Esophagus muscularis mucosa (tissue), 4 donors: ENCODE results near the gene EN1. TPM values are rescaled to one million over a fixed set of nuclear protein-coding genes. Genes with fewer than 3 reads are reported as not detected.

Source experiments
- DNase-seq: peaks from one replicate; pipeline ENCODE4 v3.0.0-alpha.2; 2017; ENCODE audit errors: extremely low spot score
- H3K27ac ChIP-seq, 4 donors: fragments of 200-600 bp; sonication (generic); replicated peaks in 1 of 4; 1 replicate in 3 of 4; 2 replicates in 1 of 4; pipeline ENCODE4 v1.5.1; 2016 to 2019; ENCODE audit warnings: mild to moderate bottlenecking in 1 of 4
- H3K27me3 ChIP-seq, 4 donors: fragments of 200-600 bp; sonication (generic); one replicate each; pipeline versions ENCODE4 v1.5.1 to v1.6.0; 2016 to 2019
- H3K36me3 ChIP-seq, 4 donors: fragments of 200-600 bp; sonication (generic); one replicate each; pipeline ENCODE4 v1.5.1; 2016 to 2019
- H3K4me1 ChIP-seq, 4 donors: fragments of 200-600 bp; sonication (generic); one replicate each; pipeline ENCODE4 v1.5.1; 2016 to 2019
- H3K4me3 ChIP-seq, 4 donors: fragments of 200-600 bp; sonication (generic); 1 replicate in 2 of 4; 2 replicates in 2 of 4; pipeline ENCODE4 v1.5.1; 2016 to 2019; ENCODE audit warnings: mild to moderate bottlenecking in 4 of 4, moderate library complexity in 1 of 4
- H3K9me3 ChIP-seq, 4 donors: fragments of 200-600 bp; sonication (generic); 1 replicate in 3 of 4; 2 replicates in 1 of 4; pipeline ENCODE4 v1.5.1; 2016 to 2019
- CTCF ChIP-seq, 3 experiments: fragments of 200-600 bp in 2 of 3; fragments of 450-650 bp in 1 of 3; sonication (generic) in 2 of 3; IDR thresholded peaks; one replicate each; pipeline ENCODE4 v1.5.1; 2017 to 2019; ENCODE audit warnings: antibody characterized with exemption in 3 of 3, mild to moderate bottlenecking in 2 of 3, moderate library complexity in 1 of 3
- EP300 ChIP-seq: sonication (generic); formaldehyde crosslinking; IDR thresholded peaks from one replicate; pipeline ENCODE4 v1.6.1; 2017; ENCODE audit warnings: antibody characterized with exemption
- POLR2A ChIP-seq: fragments of 450-650 bp; IDR thresholded peaks from one replicate; pipeline ENCODE4 v1.6.1; 2017; ENCODE audit warnings: antibody characterized with exemption, moderate library complexity, mild to moderate bottlenecking, low read depth
- POLR2AphosphoS5 ChIP-seq, 2 donors: sonication (generic); formaldehyde crosslinking; IDR thresholded peaks; one replicate each; pipeline ENCODE4 v1.6.1; 2017; ENCODE audit warnings: antibody characterized with exemption in 2 of 2
- WGBS: methylation state at CpG from one replicate; pipeline ENCODE4 v1.1.5; 2018; 5-methylcytosine and 5-hydroxymethylcytosine counted together
- intact Hi-C: fragments of 100-400 bp; cut with DNase I; formaldehyde crosslinking; loops from one replicate; pipeline ENCODE4 v1.15.1; 2023
- total RNA-seq, 4 donors: library from RNA; depleted of rRNA; stranded (reverse); fragments of >200 nt; gene quantifications; one replicate each; pipeline versions ENCODE4 v1.1.0 to v1.2.1, GENCODE V29; 2016

EN1 gene
- total RNA-seq, 4 donors from 2014 or later: 0.11 to 0.17 (median 0.13) TPM; not detected in 1

DNA sequence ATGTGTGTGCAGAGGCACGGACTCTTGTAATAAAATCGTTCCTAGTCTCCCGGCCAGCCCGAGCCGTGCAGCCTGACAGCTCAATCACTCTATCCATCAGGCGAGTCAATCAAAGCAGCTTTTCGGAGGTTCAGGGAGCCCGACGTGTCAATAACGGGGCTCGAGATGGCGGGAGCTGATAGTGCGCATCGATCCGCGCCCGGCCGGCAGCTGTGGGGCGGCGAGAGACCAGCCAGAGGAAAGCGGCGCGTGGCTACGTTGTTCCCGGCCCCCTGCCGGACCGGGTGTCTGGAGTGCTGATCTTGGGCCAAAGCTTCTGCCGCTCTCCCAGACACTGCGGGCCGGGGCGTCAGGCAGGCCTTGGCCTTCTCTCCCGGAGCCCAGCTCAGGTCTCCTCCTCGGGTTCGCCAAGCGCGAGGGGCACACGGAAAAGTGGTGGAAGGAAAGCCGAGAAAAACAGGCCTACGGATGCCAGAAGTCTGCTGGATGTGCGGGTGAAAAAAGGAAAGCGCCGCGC, 2.4 kb downstream of the EN1 start:
- no peak for DNase-seq
- no peak overlapping the region for H3K4me3 ChIP-seq
- H3K4me1 ChIP-seq: peaks cover 38 to 80% (median 66%) of the 10 kb centered on the region in 4 donors
- peaks cover 4 to 100% (median 88%) of the 10 kb centered on the region in 4 donors for H3K27me3 ChIP-seq
- no peaks in the 10 kb centered on the region for H3K36me3 ChIP-seq
- intact Hi-C loops: no loop called here
- no peak overlapping the region for H3K27ac ChIP-seq
- no peaks in the 10 kb centered on the region for H3K9me3 ChIP-seq
- WGBS: 6% methylated on average over 32 of the region's 43 CpGs
- TF ChIP-seq POLR2AphosphoS5 (IDR thresholded peaks at IDR 0.05) (no peak), EP300 (no peak), CTCF (IDR thresholded peaks at IDR 0.05) (no peak), POLR2A (no peak)

DNA sequence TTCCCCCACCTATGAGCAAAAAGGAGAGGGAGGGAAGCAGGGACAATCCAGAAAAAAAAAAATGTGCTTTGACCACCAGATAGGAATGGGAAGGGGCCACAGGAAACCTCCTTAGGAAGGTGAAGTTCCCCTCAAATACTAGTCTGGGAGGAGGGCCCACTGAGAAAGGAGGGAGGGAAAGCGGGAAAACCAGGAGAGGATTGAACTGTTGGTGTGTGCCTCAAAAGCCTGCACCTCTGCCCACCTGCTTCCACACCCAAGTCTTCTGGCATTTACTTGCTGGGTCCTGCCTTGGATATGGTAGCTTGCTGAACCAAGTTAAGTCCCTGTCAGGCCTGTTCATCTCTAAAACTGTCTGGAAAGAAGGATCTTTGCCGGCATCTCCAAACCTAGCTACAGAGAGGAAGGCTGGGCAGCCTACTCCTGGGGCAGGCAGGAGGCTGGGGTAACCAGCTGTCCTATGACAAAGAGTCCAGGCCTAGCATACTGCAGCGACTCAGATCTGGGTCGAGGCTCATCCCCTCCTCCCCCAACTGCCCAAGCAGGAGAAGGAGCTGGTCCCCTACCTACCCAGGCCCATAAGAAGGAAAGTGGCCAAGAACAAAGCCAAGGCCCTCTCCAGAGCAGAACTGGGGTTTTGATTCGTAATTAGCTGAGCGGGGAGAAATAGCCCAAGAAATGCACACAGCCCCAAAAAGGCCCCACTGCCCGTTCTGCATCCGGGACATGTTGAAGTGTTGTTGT, 3.0 kb downstream of the EN1 start:
- Histone ChIP-seq H3K4me1 (peaks cover 38 to 74% (median 66%) of the 10 kb centered on the region in 4 donors), H3K9me3 (no peaks in the 10 kb centered on the region), H3K4me3 (no peak overlapping the region), H3K27ac (no peak overlapping the region), H3K36me3 (no peaks in the 10 kb centered on the region), H3K27me3 (peaks cover 4 to 100% (median 85%) of the 10 kb centered on the region in 4 donors)
- no peak for TF ChIP-seq POLR2AphosphoS5 (IDR thresholded peaks at IDR 0.05)
- no peak for TF ChIP-seq CTCF (IDR thresholded peaks at IDR 0.05)
- no peak for TF ChIP-seq POLR2A
- no peak for DNase-seq
- intact Hi-C loops: no loop called here
- WGBS: 25% methylated on average over 6 of the region's 8 CpGs

DNA sequence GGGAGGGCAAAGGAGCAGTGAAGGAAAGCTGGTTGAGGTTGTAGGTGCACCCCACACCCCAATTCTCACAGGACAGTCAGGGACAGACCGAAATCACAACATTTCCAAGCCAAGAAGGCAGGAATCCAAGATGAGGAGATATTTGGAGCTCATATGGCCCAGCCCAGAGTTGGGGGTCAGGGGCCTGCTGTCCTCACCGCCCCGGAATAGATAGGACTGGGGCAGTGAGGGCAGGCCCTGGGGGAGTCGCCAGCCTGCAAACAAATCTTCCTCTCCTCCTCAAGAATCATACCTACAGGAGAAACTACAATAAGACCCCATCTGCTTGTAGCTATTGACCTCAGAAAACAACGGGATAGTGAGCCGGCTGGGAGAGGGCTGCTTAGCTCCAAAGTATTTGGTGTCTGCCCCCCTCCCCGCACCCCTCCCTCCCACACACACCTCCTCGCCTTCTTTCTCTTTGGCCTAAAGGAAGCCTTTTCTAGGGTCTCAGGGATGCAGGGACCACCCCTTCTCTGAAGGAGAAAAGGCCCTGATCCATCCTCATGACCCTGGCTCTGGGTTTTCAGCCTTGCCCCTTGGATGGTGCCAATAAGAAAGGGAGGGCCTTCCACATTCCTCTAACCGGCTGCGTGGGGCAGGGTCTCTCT, 3.8 kb downstream of the EN1 start:
- peaks cover 4 to 100% (median 83%) of the 10 kb centered on the region in 4 donors for H3K27me3 ChIP-seq

DNA sequence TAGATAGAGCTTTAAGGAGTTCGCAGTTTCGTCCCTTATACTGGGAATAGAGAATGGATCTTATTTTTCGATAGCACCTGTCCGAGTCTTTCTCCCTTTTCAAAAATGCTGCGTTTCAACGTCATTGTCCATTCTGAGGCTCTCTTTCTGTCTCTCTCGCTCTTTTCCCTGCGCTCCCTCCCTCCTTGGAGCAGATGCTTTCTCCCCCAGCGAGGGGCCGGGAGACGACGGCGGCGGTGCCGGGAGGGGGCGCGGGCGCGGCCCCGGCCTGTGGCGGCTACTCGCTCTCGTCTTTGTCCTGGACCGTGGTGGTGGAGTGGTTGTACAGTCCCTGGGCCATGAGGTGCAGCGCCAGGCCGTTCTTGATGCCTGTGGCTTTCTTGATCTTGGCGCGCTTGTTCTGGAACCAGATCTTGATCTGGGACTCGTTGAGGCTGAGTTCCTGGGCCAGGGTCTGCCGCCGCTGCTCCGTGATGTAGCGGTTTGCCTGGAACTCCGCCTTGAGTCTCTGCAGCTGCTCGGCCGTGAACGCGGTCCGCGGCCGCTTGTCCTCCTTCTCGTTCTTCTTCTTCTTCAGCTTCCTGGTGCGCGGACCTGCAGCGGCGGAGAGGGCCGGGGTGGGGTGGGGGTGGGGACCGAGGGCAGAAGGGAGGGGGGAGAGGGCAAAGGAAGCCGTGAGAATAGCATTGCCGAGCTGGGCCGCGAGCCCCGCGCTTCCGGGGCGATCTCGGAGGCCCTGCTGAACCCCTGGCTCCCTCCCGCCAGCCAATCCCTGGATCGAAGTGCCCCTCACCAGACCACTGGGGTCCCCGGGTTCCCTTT, 4.6 kb downstream of the EN1 start:
- H3K27ac ChIP-seq: no peak overlapping the region
- TF ChIP-seq CTCF (IDR thresholded peaks at IDR 0.05): no peak
- no peak for TF ChIP-seq POLR2A
- TF ChIP-seq EP300: no peak
- TF ChIP-seq POLR2AphosphoS5 (IDR thresholded peaks at IDR 0.05): no peak
- H3K4me3 ChIP-seq: peak overlapping the region; percentile 43 to 52 (median 46)
- no peaks in the 10 kb centered on the region for H3K9me3 ChIP-seq
- H3K36me3 ChIP-seq: no peaks in the 10 kb centered on the region
- intact Hi-C loops: no loop called here
- peaks cover 33 to 61% (median 55%) of the 10 kb centered on the region in 4 donors for H3K4me1 ChIP-seq
- H3K27me3 ChIP-seq: peaks cover 4 to 100% (median 80%) of the 10 kb centered on the region in 4 donors
- WGBS: 3% methylated on average over 45 of the region's 60 CpGs
- DNase-seq: no peak

More for the DNA sequence above, 3.8 kb downstream of the EN1 start:
- whole genome bisulfite sequencing: 14% methylated on average over 10 of the region's 10 CpGs
- Histone ChIP-seq H3K27ac (no peak overlapping the region), H3K4me1 (peaks cover 38 to 68% (median 62%) of the 10 kb centered on the region in 4 donors), H3K36me3 (no peaks in the 10 kb centered on the region), H3K9me3 (no peaks in the 10 kb centered on the region), H3K4me3 (peak overlapping the region in 3 of 4 donors; percentile 43 to 52 (median 47))
- intact Hi-C loops: no loop called here
- DNase-seq: no peak
- TF ChIP-seq POLR2AphosphoS5 (IDR thresholded peaks at IDR 0.05) (no peak), EP300 (no peak), POLR2A (no peak)
